K562 (cell line): ENCODE measurements around the gene NEURL2. TPM values are rescaled to one million over a fixed set of nuclear protein-coding genes. Genes with fewer than 3 reads are reported as not detected.

Experiments
- ATAC-seq: fragments of 200-7000 bp; cut with Tn5 transposase; 3 replicates; pipeline ENCODE4 v1.9.1; 2020; ENCODE audit warnings: moderate library complexity
- BruUV-seq: library from RNA; stranded (reverse); fragments of 400-500 nt; replicated peaks from 2 replicates; lab custom pipeline; 2021; lab: Mats Ljungman, UMichigan
- CTCF ChIA-PET: fragments of 300-600 bp; formaldehyde crosslinking; extraction: SDS; loops from one replicate; lab custom pipeline; 2021; ENCODE audit warnings: low intra/inter-chr PET ratio; lab: Yijun Ruan, JAX
- POLR2A ChIA-PET: fragments of 300-600, 350-650 bp; sonication (Branson Sonifier 250); formaldehyde crosslinking; extraction: SDS; loops from one replicate; lab custom pipeline; 2021; ENCODE audit warnings: antibody characterized with exemption, inconsistent platforms; lab: Yijun Ruan, JAX
- DNase-seq, 4 experiments: peaks; one replicate each; pipeline versions ENCODE4 v3.0.0 to v3.0.0-alpha.2; 2011 to 2018; ENCODE audit warnings: low spot score in 3 of 4, mixed read lengths in 3 of 4; ENCODE audit errors: extremely low read depth in 1 of 4
- FAIRE-seq: peaks from 2 replicates; lab custom pipeline; 2011; peaks lifted over from hg19 to GRCh38; lab: Jason Lieb, UNC
- H2AFZ ChIP-seq: 2 replicates; pipeline ENCODE4 v1.6.0; 2011; ENCODE audit warnings: low read depth, low read length, control low read depth, inconsistent platforms
- H3K27ac ChIP-seq: fragments of 200-600 bp; 3 replicates; pipeline ENCODE4 v1.8.0; 2011; ENCODE audit warnings: low read depth, mild to moderate bottlenecking, control low read depth, inconsistent platforms, low read length, moderate library complexity, mixed read lengths; ENCODE audit errors: extremely low read depth
- H3K27me3 ChIP-seq, 2 experiments: fragments of 300-600 bp in 1 of 2; 2 replicates in 1 of 2; 3 replicates in 1 of 2; pipeline versions ENCODE4 v1.6.0 to v1.8.0; 2011; ENCODE audit warnings: inconsistent platforms in 2 of 2, low read length in 2 of 2, mild to moderate bottlenecking in 1 of 2, mixed read lengths in 1 of 2, moderate library complexity in 1 of 2; ENCODE audit not compliant: control insufficient read depth in 2 of 2, insufficient read depth in 2 of 2
- H3K36me3 ChIP-seq: fragments of 300-600 bp; 3 replicates; pipeline ENCODE4 v1.8.0; 2011; ENCODE audit warnings: mild to moderate bottlenecking, low read length, inconsistent platforms; ENCODE audit not compliant: control insufficient read depth, insufficient read depth
- H3K4me1 ChIP-seq, 2 experiments: fragments of 200-600 bp in 1 of 2; replicated peaks in 1 of 2; 2 replicates in 1 of 2; 3 replicates in 1 of 2; pipeline versions ENCODE4 v1.5.1 to v1.8.0; 2011; ENCODE audit warnings: inconsistent platforms in 2 of 2, low read length in 2 of 2, mild to moderate bottlenecking in 1 of 2, mixed read lengths in 1 of 2, moderate library complexity in 1 of 2; ENCODE audit not compliant: control insufficient read depth in 2 of 2, insufficient read depth in 2 of 2
- H3K4me2 ChIP-seq: 2 replicates; pipeline ENCODE4 v1.6.1; 2011; ENCODE audit warnings: low read length, control low read depth, inconsistent platforms, mixed read lengths; ENCODE audit not compliant: insufficient read depth
- H3K4me3 ChIP-seq: fragments of 200-600 bp; sonication (generic), shearing (Covaris generic); 2 replicates; pipeline ENCODE4 v1.5.1; 2016; ENCODE audit warnings: control low read depth, inconsistent platforms
- H3K79me2 ChIP-seq: fragments of 200-600 bp; 3 replicates; pipeline ENCODE4 v1.8.0; 2011; ENCODE audit warnings: low read length, inconsistent platforms; ENCODE audit not compliant: control insufficient read depth, insufficient read depth
- H3K9ac ChIP-seq, 2 experiments: 2 replicates each; pipeline versions ENCODE4 v1.6.0 to v1.6.1; 2011; ENCODE audit warnings: low read depth in 2 of 2, low read length in 2 of 2, control low read depth in 1 of 2, inconsistent platforms in 1 of 2, mild to moderate bottlenecking in 1 of 2, mixed read lengths in 1 of 2; ENCODE audit not compliant: insufficient read depth in 1 of 2
- H3K9me1 ChIP-seq: one replicate; pipeline ENCODE4 v1.6.0; 2011; ENCODE audit warnings: inconsistent platforms, mild to moderate bottlenecking, low read length, moderate library complexity; ENCODE audit not compliant: control insufficient read depth, insufficient read depth
- H3K9me3 ChIP-seq: replicated peaks from 2 replicates; pipeline ENCODE4 v1.5.1; 2011; ENCODE audit warnings: low read depth, low read length, inconsistent platforms; ENCODE audit not compliant: control insufficient read depth, insufficient read depth
- H4K20me1 ChIP-seq: replicated peaks from 2 replicates; pipeline ENCODE4 v1.6.1; 2011; ENCODE audit warnings: low read length, inconsistent platforms, mixed read lengths; ENCODE audit not compliant: control insufficient read depth, insufficient read depth
- ADNP ChIP-seq: fragments of 200-800 bp; sonication (Bioruptor generic); IDR thresholded peaks from 2 replicates; pipeline ENCODE4 v1.6.1; 2016; ENCODE audit warnings: missing genetic modification characterization, missing compliant biosample characterization
- BCOR ChIP-seq: fragments of 450-650 bp; IDR thresholded peaks from 2 replicates; pipeline ENCODE4 v1.6.1; 2016
- CAMTA2 ChIP-seq: fragments of 250-450 bp; sonication (Bioruptor Pico); conservative IDR thresholded peaks from 2 replicates; pipeline ENCODE4 v1.5.1; 2022
- CREBBP ChIP-seq: IDR thresholded peaks from one replicate; pipeline ENCODE4 v1.6.1; 2012; ENCODE audit warnings: low read depth, mild to moderate bottlenecking, control low read depth, inconsistent platforms, low read length
- CTCFL ChIP-seq: IDR thresholded peaks from 2 replicates; pipeline ENCODE4 v1.6.1; 2011; ENCODE audit warnings: borderline replicate concordance, low read depth, mild to moderate bottlenecking, moderate library complexity, low read length; ENCODE audit not compliant: insufficient read depth, poor library complexity, severe bottlenecking
- CUX1 ChIP-seq: fragments of 200-800 bp; sonication (Bioruptor generic); IDR thresholded peaks from 2 replicates; pipeline ENCODE4 v1.6.1; 2016; ENCODE audit warnings: missing genetic modification characterization, missing compliant biosample characterization
- RBM25 ChIP-seq: fragments of 200-400 bp; formaldehyde crosslinking; IDR thresholded peaks from 2 replicates; pipeline ENCODE4 v1.6.1; 2018; ENCODE audit warnings: low read length, low read depth, moderate library complexity; ENCODE audit not compliant: severe bottlenecking
- SMARCA4 ChIP-seq: fragments of 450-650 bp; IDR thresholded peaks from 2 replicates; pipeline ENCODE4 v1.6.1; 2016
- TAF1 ChIP-seq: IDR thresholded peaks from 2 replicates; pipeline ENCODE4 v1.6.1; 2011; ENCODE audit warnings: mild to moderate bottlenecking, low read length, moderate library complexity; ENCODE audit not compliant: insufficient read depth, control insufficient read depth, severe bottlenecking; ENCODE audit errors: extremely low read depth
- ZFP91 ChIP-seq: sonication (generic); formaldehyde crosslinking; IDR thresholded peaks from 2 replicates; pipeline ENCODE4 v1.8.0; 2022; ENCODE audit warnings: mild to moderate bottlenecking, missing genetic modification reagents
- ZNF146 ChIP-seq: IDR thresholded peaks from one replicate; pipeline ENCODE4 v1.6.1; 2018; ENCODE audit warnings: missing compliant biosample characterization; ENCODE audit not compliant: unreplicated experiment
- ZNF274 ChIP-seq: IDR thresholded peaks from 2 replicates; pipeline ENCODE4 v1.6.1; 2011; ENCODE audit warnings: low read depth, mild to moderate bottlenecking, low read length, moderate library complexity, borderline replicate concordance
- ZNF79 ChIP-seq: fragments of 250-450 bp; sonication (Bioruptor Pico); IDR thresholded peaks from 2 replicates; pipeline ENCODE4 v1.4.0; 2020; ENCODE audit warnings: low read depth, mild to moderate bottlenecking, moderate library complexity
- in situ Hi-C: fragments of 300-500 bp; cut with MboI; formaldehyde crosslinking; loops from 4 replicates; pipeline ENCODE4 v1.15.0; 2018; ENCODE audit warnings: inconsistent platforms, mixed read lengths
- intact Hi-C: fragments of 100-400 bp; cut with micrococcal nuclease; formaldehyde crosslinking; loops from 2 replicates; pipeline ENCODE4 v1.14.2; 2022
- polyA plus RNA-seq, 8 experiments: library from polyadenylated mRNA; depleted of rRNA in 4 of 8; stranded (reverse) in 5 of 8; unstranded in 3 of 8; fragments of >200 nt; fragmentation: Nextera tagmentation in 2 of 8; fragmentation: Illumina TruSeq in 1 of 8; extraction: Ambion mirVana in 2 of 8; extraction: Trizol in 1 of 8; gene quantifications; 2 replicates each; pipeline versions ENCODE4 v1.2.1 to v1.2.3, GENCODE V29; 2011 to 2014; ENCODE audit warnings: inconsistent platforms in 1 of 8, missing spikeins in 1 of 8
- total RNA-seq, 7 experiments: library from RNA; depleted of rRNA in 6 of 7; stranded (reverse); fragments of >200 nt in 6 of 7; fragmentation: Illumina TruSeq in 2 of 7; extraction: Trizol in 2 of 7; gene quantifications; 2 replicates each; pipeline versions ENCODE4 v1.2.1 to v1.2.3, GENCODE V29; 2011 to 2021; ENCODE audit warnings: low replicate concordance in 1 of 7

NEURL2 gene
- total and polyA plus RNA-seq, 9 of the 15 experiments (the other 6 are each of a cell fraction or from before 2014, with no cell fraction given): 0.22 to 1.9 (median 0.50) TPM; not detected in 1

GRCh38 chr20:45851501-45851900 is 39.5 kb downstream of the NEURL2 start:
- Histone ChIP-seq H3K27ac (peak overlapping the region; percentile 63), H3K9ac (peak overlapping the region in 1 of 2 experiments; percentile 6; a peak in 1 of 4 replicates), H3K4me1 (peaks cover 18 to 23% of the 10 kb centered on the region in 2 experiments; a peak in 4 of 5 replicates), H3K27me3 (no peaks in the 10 kb centered on the region), H2AFZ (no peak overlapping the region), H3K4me2 (peak overlapping the region; percentile 33), H4K20me1 (no peaks in the 10 kb centered on the region), H3K79me2 (peaks cover 8% of the 10 kb centered on the region), H3K36me3 (peaks cover 14% of the 10 kb centered on the region; the same call in 2 of the 3 replicates), H3K9me1 (no peaks in the 10 kb centered on the region), H3K9me3 (peaks cover 5% of the 10 kb centered on the region), H3K4me3 (no peak overlapping the region)
- in situ Hi-C loops (no loop called here), intact Hi-C loops (no loop called here)
- DNase-seq (no peak), FAIRE-seq (no peak), ATAC-seq (no peak)
- ChIA-PET POLR2A (interaction anchor here (0.7 to 2.3 kb wide), 3 partner anchors 10 to 44 kb away, joined by 3 to 19 read pairs (median 3); no protein-coding TSS in a partner anchor), CTCF (no interaction called here)
- TF ChIP-seq CAMTA2 (no peak), CREBBP (no peak), ZNF79 (CRISPR knock-in tag) (no peak), TAF1 (no peak), CUX1 (CRISPR knock-in tag) (peak; percentile 9; the same call in 1 of the 2 replicates), ZNF274 (no peak), BCOR (peak; percentile 71; the same call in 1 of the 2 replicates), RBM25 (peak; percentile 96), ADNP (peak; percentile 74), CTCFL (no peak), SMARCA4 (no peak), ZFP91 (CRISPR knock-in tag) (0 out of 2 replicates have a peak, but pooled peaks have one; percentile 37), ZNF146 (CRISPR knock-in tag) (no peak)
- no TSS peak for BruUV-seq
